HG02884 (cell line): Measurements from ENCODE around the gene MID1IP1.

ENCODE experiments used
- ATAC-seq: cut with Tn5 transposase; IDR thresholded peaks from one replicate; pipeline ENCODE4 v1.9.1; 2021; ENCODE audit warnings: mild to moderate bottlenecking, moderate library complexity; ENCODE audit not compliant: unreplicated experiment

MID1IP1 gene

GRCh38 chrX:38800981-38801845, at the start of gene MID1IP1:
Gene MID1IP1, plus strand, starts transcription at chrX:38801459. Its CDS starts 3,488 bp downstream, at chrX:38804947.
- no peak for ATAC-seq

GRCh38 chrX:38754102-38754790, 47.0 kb upstream of the MID1IP1 start:
- ATAC-seq = no peak

- no peak for ATAC-seq
Measured at GRCh38 chrX:38754818-38755718, 46.2 kb upstream of the MID1IP1 start.

GRCh38 chrX:38760883-38761282, 40.4 kb upstream of the MID1IP1 start:
- ATAC-seq = no peak

- no peak for ATAC-seq
Measured at GRCh38 chrX:38768079-38768478, 33.2 kb upstream of the MID1IP1 start.

GRCh38 chrX:38770152-38770551, 31.1 kb upstream of the MID1IP1 start:
- ATAC-seq = no peak

GRCh38 chrX:38774249-38774648, 27.0 kb upstream of the MID1IP1 start:
- no peak for ATAC-seq

DNA sequence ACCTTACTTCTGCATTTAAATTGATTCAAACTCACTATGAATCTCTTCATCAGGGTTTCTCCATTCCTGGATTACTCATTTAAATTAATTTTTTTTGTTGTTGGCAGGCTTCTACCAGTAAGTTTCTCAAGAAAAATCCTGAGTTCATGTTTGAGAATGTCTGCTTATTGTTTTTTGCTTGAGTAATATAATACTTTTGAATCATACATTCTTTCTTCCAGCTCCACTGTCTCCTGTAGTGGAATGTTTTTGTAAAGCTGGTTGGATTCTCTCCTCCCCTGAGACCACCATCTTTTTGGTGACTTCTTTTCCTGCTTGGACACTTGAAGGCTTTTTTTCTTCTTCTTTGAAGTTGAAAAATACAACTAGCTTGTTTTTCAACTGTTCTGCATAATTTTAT, 4.3 kb upstream of the MID1IP1 start:
- no peak for ATAC-seq

- no peak for ATAC-seq
Measured at GRCh38 chrX:38798956-38799355, 2.3 kb upstream of the MID1IP1 start.

DNA sequence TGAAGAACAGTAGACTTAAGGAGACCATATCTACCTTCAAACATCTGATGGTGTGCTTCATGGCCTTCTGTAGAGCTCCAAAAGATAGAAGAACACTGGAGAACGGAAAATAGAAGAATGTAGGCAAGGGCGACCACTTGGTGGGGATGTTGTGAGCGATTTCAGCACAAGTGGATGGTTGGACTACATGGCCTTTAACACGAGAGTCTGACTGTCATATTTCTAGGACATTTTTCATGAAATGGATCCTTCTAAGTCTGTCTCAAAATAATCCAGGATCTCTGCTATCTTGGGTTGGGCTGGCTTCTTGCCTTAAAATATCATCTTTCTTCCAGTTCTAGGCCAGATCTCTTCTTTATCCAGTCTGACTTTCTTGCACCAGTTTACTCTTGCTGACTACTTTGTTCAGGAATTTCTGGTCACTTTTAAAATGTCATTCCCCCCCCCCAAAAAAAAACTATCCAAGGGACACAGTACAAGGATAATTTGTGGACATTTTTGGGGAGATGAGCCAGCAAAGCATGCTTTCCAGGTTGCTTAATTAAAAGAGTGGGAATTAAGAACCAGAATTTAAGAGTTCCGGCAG, 1.2 kb upstream of the MID1IP1 start:
- no peak for ATAC-seq

- ATAC-seq = no peak
Measured at GRCh38 chrX:38803243-38803587, 2.0 kb downstream of the MID1IP1 start.

- peak; percentile 47 for ATAC-seq
Measured at GRCh38 chrX:38803588-38804431, 2.6 kb downstream of the MID1IP1 start.

- ATAC-seq = no peak
Measured at GRCh38 chrX:38804432-38804681, 3.1 kb downstream of the MID1IP1 start.

DNA sequence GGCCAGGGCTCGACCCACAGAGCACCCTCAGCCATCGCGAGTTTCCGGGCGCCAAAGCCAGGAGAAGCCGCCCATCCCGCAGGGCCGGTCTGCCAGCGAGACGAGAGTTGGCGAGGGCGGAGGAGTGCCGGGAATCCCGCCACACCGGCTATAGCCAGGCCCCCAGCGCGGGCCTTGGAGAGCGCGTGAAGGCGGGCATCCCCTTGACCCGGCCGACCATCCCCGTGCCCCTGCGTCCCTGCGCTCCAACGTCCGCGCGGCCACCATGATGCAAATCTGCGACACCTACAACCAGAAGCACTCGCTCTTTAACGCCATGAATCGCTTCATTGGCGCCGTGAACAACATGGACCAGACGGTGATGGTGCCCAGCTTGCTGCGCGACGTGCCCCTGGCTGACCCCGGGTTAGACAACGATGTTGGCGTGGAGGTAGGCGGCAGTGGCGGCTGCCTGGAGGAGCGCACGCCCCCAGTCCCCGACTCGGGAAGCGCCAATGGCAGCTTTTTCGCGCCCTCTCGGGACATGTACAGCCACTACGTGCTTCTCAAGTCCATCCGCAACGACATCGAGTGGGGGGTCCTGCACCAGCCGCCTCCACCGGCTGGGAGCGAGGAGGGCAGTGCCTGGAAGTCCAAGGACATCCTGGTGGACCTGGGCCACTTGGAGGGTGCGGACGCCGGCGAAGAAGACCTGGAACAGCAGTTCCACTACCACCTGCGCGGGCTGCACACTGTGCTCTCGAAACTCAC, 3.6 kb downstream of the MID1IP1 start:
- ATAC-seq = no peak

DNA sequence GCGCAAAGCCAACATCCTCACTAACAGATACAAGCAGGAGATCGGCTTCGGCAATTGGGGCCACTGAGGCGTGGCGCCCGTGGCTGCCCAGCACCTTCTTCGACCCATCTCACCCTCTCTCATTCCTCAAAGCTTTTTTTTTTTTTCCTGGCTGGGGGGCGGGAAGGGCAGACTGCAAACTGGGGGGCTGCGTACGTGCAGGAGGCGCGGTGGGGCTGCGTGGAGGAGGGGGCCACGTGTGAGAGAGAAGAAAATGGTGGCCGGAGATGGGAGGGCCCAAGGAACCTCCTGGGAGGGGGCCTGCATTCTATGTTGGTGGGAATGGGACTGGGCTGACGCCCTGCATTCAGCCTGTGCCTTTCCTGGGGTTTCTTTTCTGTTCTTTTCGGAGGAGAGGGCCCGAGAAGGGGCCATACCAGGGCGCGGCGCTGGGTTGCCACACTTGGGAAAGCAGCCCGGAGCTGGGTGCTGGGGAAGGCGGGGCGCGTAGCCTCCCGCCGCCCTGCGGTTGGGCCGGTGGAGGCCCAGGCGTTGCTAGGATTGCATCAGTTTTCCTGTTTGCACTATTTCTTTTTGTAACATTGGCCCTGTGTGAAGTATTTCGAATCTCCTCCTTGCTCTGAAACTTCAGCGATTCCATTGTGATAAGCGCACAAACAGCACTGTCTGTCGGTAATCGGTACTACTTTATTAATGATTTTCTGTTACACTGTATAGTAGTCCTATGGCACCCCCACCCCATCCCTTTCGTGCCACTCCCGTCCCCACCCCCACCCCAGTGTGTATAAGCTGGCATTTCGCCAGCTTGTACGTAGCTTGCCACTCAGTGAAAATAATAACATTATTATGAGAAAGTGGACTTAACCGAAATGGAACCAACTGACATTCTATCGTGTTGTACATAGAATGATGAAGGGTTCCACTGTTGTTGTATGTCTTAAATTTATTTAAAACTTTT, 4.5 kb downstream of the MID1IP1 start:
- peak; percentile 28 for ATAC-seq

GRCh38 chrX:38806875-38807621, 5.8 kb downstream of the MID1IP1 start:
- ATAC-seq = no peak

DNA sequence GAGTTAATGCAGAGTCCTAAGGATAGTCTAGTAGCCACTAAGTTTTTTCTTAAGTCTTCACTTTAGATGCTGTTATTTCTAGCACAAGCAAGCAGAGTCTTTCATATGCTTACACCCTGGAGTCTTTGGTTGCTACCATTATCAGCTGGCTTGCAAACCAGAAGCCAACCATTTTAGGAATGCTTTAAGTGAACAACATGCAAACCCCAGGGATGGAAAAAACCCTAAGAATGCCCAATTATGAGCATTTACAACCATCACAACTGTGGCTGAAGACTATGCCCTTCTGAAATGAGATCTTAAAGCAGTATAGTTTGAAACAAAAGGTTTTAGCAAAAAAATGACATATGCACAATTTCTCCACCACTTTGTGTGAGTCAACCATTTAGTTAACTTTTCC, 6.6 kb downstream of the MID1IP1 start:
- ATAC-seq = no peak
